GM12878 (cell line): ENCODE measurements around the gene CRELD2. TPM values are rescaled to one million over a fixed set of nuclear protein-coding genes. Genes with fewer than 3 reads are reported as not detected.

ENCODE experiments used
- CBFB ChIP-seq: IDR thresholded peaks from 2 replicates; pipeline ENCODE4 v1.6.1; 2016; ENCODE audit warnings: antibody characterized with exemption, low read depth
- E2F4 ChIP-seq: IDR thresholded peaks from 2 replicates; pipeline ENCODE4 v1.6.1; 2012; ENCODE audit warnings: low read depth, low read length, improper control_type of control experiment
- E4F1 ChIP-seq: fragments of 450-650 bp; IDR thresholded peaks from 2 replicates; pipeline ENCODE4 v1.6.1; 2018; ENCODE audit warnings: borderline replicate concordance, mild to moderate bottlenecking; ENCODE audit not compliant: partially characterized antibody
- EGR1 ChIP-seq, 2 experiments: IDR thresholded peaks; 1 replicate in 1 of 2; 2 replicates in 1 of 2; pipeline ENCODE4 v1.6.1; 2011 to 2012; ENCODE audit warnings: low read depth in 2 of 2, low read length in 2 of 2, borderline replicate concordance in 1 of 2, mild to moderate bottlenecking in 1 of 2, moderate library complexity in 1 of 2
- FOXK2 ChIP-seq: fragments of 450-650 bp; IDR thresholded peaks from 2 replicates; pipeline ENCODE4 v1.6.1; 2017; ENCODE audit warnings: mild to moderate bottlenecking, moderate library complexity
- GABPA ChIP-seq: IDR thresholded peaks from 2 replicates; pipeline ENCODE4 v1.6.1; 2014; ENCODE audit warnings: antibody characterized with exemption, low read depth, mild to moderate bottlenecking, inconsistent platforms
- HDAC6 ChIP-seq: fragments of 200-600 bp; sonication (generic); IDR thresholded peaks from one replicate; pipeline ENCODE4 v1.8.0; 2017; ENCODE audit warnings: antibody characterized with exemption; ENCODE audit not compliant: unreplicated experiment
- POLR2A ChIP-seq: IDR thresholded peaks from 2 replicates; pipeline ENCODE4 v1.6.1; 2011; ENCODE audit warnings: low read depth, mild to moderate bottlenecking, low read length
- SKIL ChIP-seq: fragments of 450-650 bp; IDR thresholded peaks from 2 replicates; pipeline ENCODE4 v1.6.1; 2017; ENCODE audit warnings: mild to moderate bottlenecking, low read depth, inconsistent platforms; ENCODE audit not compliant: poor library complexity, severe bottlenecking
- SP1 ChIP-seq: IDR thresholded peaks from one replicate; pipeline ENCODE4 v1.6.1; 2011; ENCODE audit warnings: low read depth, low read length
- SUZ12 ChIP-seq: fragments of 200-600 bp; sonication (generic); IDR thresholded peaks from one replicate; pipeline ENCODE4 v1.6.1; 2018; ENCODE audit warnings: antibody characterized with exemption, mild to moderate bottlenecking; ENCODE audit not compliant: unreplicated experiment
- polyA plus RNA-seq, 11 experiments: library from polyadenylated mRNA; depleted of rRNA in 4 of 11; unstranded in 6 of 11; stranded (reverse) in 5 of 11; fragments of >200 nt; fragmentation: Nextera tagmentation in 4 of 11; fragmentation: Illumina TruSeq in 1 of 11; extraction: Ambion mirVana in 4 of 11; extraction: Trizol in 1 of 11; gene quantifications; 1 replicate in 1 of 11; 2 replicates in 10 of 11; pipeline versions ENCODE4 v1.2.1 to v1.2.3, GENCODE V29; 2011 to 2016; ENCODE audit warnings: inconsistent platforms in 2 of 11, missing spikeins in 2 of 11, low read depth in 1 of 11
- total RNA-seq, 4 experiments: library from RNA; depleted of rRNA in 3 of 4; stranded (reverse); fragments of >200 nt in 3 of 4; fragmentation: Illumina TruSeq in 1 of 4; extraction: Trizol in 1 of 4; gene quantifications; 2 replicates each; pipeline versions ENCODE4 v1.2.1 to v1.2.3, GENCODE V29; 2013 to 2021
- TF ChIP-seq, protein P1 (sequence below): fragments of 450-650 bp; IDR thresholded peaks from 2 replicates; pipeline ENCODE4 v1.6.1; 2018; ENCODE audit warnings: mild to moderate bottlenecking, low read depth, moderate library complexity; ENCODE audit not compliant: partially characterized antibody

CRELD2 gene
- total and polyA plus RNA-seq, 10 of the 15 experiments (the other 5 are each of a cell fraction or from before 2014, with no cell fraction given): 9.4 to 111 (median 25.9) TPM

- TF ChIP-seq E2F4 (no peak), SP1 (no peak), CBFB (no peak), HDAC6 (no peak), EGR1 (IDR thresholded peaks at IDR 0.05; ENCODE audit: borderline replicate concordance in 1 of 2, low read depth in 2 of 2, low read length in 2 of 2) (no peak), POLR2A (peak; percentile 12), FOXK2 (no peak), SUZ12 (no peak), SKIL (no peak), E4F1 (no peak), GABPA (no peak)
- TF ChIP-seq, protein P1, sequence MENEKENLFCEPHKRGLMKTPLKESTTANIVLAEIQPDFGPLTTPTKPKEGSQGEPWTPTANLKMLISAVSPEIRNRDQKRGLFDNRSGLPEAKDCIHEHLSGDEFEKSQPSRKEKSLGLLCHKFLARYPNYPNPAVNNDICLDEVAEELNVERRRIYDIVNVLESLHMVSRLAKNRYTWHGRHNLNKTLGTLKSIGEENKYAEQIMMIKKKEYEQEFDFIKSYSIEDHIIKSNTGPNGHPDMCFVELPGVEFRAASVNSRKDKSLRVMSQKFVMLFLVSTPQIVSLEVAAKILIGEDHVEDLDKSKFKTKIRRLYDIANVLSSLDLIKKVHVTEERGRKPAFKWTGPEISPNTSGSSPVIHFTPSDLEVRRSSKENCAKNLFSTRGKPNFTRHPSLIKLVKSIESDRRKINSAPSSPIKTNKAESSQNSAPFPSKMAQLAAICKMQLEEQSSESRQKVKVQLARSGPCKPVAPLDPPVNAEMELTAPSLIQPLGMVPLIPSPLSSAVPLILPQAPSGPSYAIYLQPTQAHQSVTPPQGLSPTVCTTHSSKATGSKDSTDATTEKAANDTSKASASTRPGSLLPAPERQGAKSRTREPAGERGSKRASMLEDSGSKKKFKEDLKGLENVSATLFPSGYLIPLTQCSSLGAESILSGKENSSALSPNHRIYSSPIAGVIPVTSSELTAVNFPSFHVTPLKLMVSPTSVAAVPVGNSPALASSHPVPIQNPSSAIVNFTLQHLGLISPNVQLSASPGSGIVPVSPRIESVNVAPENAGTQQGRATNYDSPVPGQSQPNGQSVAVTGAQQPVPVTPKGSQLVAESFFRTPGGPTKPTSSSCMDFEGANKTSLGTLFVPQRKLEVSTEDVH: peak; percentile 14
Measured at GRCh38 chr22:49965091-49966040, 46.9 kb downstream of the CRELD2 start (continued).
